K562 (cell line): ENCODE results near the gene PTPRC. TPM values are rescaled to one million over a fixed set of nuclear protein-coding genes. Genes with fewer than 3 reads are reported as not detected.

Experiments used
- ARNT ChIP-seq, 2 experiments: fragments of 450-650 bp; IDR thresholded peaks; 2 replicates each; pipeline ENCODE4 v1.6.1; 2016; ENCODE audit warnings: mild to moderate bottlenecking in 1 of 2
- BMI1 ChIP-seq: fragments of 150-350 bp; IDR thresholded peaks from 2 replicates; pipeline ENCODE4 v1.6.1; 2014; ENCODE audit warnings: low read length
- CBFA2T3 ChIP-seq: fragments of 450-650 bp; IDR thresholded peaks from 2 replicates; pipeline ENCODE4 v1.6.1; 2017
- EP300 ChIP-seq: IDR thresholded peaks from 2 replicates; pipeline ENCODE4 v1.6.1; 2012; ENCODE audit warnings: low read length, improper control_type of control experiment
- HNRNPUL1 ChIP-seq: fragments of 200-400 bp; formaldehyde crosslinking; IDR thresholded peaks from 2 replicates; pipeline ENCODE4 v1.6.1; 2017; ENCODE audit warnings: low read length
- IRF2 ChIP-seq: sonication (generic); formaldehyde crosslinking; IDR thresholded peaks from 2 replicates; pipeline ENCODE4 v1.8.1; 2022; ENCODE audit warnings: mild to moderate bottlenecking, missing genetic modification reagents
- KHSRP ChIP-seq: fragments of 450-650 bp; IDR thresholded peaks from 2 replicates; pipeline ENCODE4 v1.6.1; 2017
- LEF1 ChIP-seq: fragments of 450-650 bp; IDR thresholded peaks from 2 replicates; pipeline ENCODE4 v1.6.1; 2016; ENCODE audit warnings: mild to moderate bottlenecking
- MECOM ChIP-seq: fragments of 250-450 bp; sonication (Bioruptor Pico); IDR thresholded peaks from 2 replicates; pipeline ENCODE4 v1.8.0; 2022; ENCODE audit warnings: inconsistent platforms
- NCOA4 ChIP-seq: fragments of 450-650 bp; IDR thresholded peaks from 2 replicates; pipeline ENCODE4 v1.6.1; 2018; ENCODE audit warnings: mild to moderate bottlenecking; ENCODE audit not compliant: partially characterized antibody
- NCOR1 ChIP-seq: fragments of 450-650 bp; IDR thresholded peaks from 2 replicates; pipeline ENCODE4 v1.6.1; 2016; ENCODE audit warnings: mild to moderate bottlenecking, moderate library complexity
- NFE2 ChIP-seq: IDR thresholded peaks from 2 replicates; pipeline ENCODE4 v1.6.1; 2014; ENCODE audit warnings: antibody characterized with exemption, low read depth
- NFRKB ChIP-seq: fragments of 450-650 bp; IDR thresholded peaks from 2 replicates; pipeline ENCODE4 v1.6.1; 2016; ENCODE audit warnings: low read depth
- NFYB ChIP-seq: IDR thresholded peaks from 2 replicates; pipeline ENCODE4 v1.6.1; 2011; ENCODE audit warnings: mild to moderate bottlenecking, moderate library complexity; ENCODE audit not compliant: insufficient read length; ENCODE audit errors: extremely low read depth
- PHTF2 ChIP-seq: fragments of 250-450 bp; sonication (Bioruptor Pico); IDR thresholded peaks from 2 replicates; pipeline ENCODE4 v1.5.0; 2021; ENCODE audit warnings: mild to moderate bottlenecking
- POLR2H ChIP-seq: IDR thresholded peaks from 2 replicates; pipeline ENCODE4 v1.6.1; 2016; ENCODE audit warnings: missing genetic modification characterization, low read depth, mild to moderate bottlenecking, control low read depth, missing compliant biosample characterization, moderate library complexity
- SIX5 ChIP-seq, 2 experiments: IDR thresholded peaks; 2 replicates each; pipeline ENCODE4 v1.6.1; 2011; ENCODE audit warnings: low read length in 2 of 2, borderline replicate concordance in 1 of 2, low read depth in 1 of 2, mild to moderate bottlenecking in 1 of 2, moderate library complexity in 1 of 2; ENCODE audit not compliant: insufficient read depth in 1 of 2
- SREBF1 ChIP-seq: fragments of 150-350 bp; IDR thresholded peaks from 2 replicates; pipeline ENCODE4 v1.6.1; 2014; ENCODE audit warnings: antibody characterized with exemption, low read depth, low read length, borderline replicate concordance
- TAF1 ChIP-seq: IDR thresholded peaks from 2 replicates; pipeline ENCODE4 v1.6.1; 2011; ENCODE audit warnings: mild to moderate bottlenecking, low read length, moderate library complexity; ENCODE audit not compliant: insufficient read depth, control insufficient read depth, severe bottlenecking; ENCODE audit errors: extremely low read depth
- TBL1XR1 ChIP-seq, 2 experiments: IDR thresholded peaks; 2 replicates each; pipeline ENCODE4 v1.6.1; 2012; ENCODE audit warnings: improper control_type of control experiment in 2 of 2, low read length in 2 of 2, mild to moderate bottlenecking in 1 of 2
- TCF3 ChIP-seq: sonication (generic); formaldehyde crosslinking; IDR thresholded peaks from 2 replicates; pipeline ENCODE4 v1.4.0; 2020; ENCODE audit warnings: mild to moderate bottlenecking, missing genetic modification reagents
- ZNF583 ChIP-seq: fragments of 250-450 bp; sonication (Bioruptor Pico); IDR thresholded peaks from 2 replicates; pipeline ENCODE4 v1.4.0; 2020
- ZNF586 ChIP-seq: fragments of 450-650 bp; formaldehyde crosslinking; conservative IDR thresholded peaks from 2 replicates; pipeline ENCODE4 v1.4.0; 2020; ENCODE audit warnings: mild to moderate bottlenecking, moderate library complexity
- ZNF589 ChIP-seq: fragments of 200-800 bp; sonication (Bioruptor generic); IDR thresholded peaks from 2 replicates; pipeline ENCODE4 v1.6.1; 2016; ENCODE audit warnings: low read depth, missing genetic modification characterization, missing compliant biosample characterization
- polyA plus RNA-seq, 8 experiments: library from polyadenylated mRNA; depleted of rRNA in 4 of 8; stranded (reverse) in 5 of 8; unstranded in 3 of 8; fragments of >200 nt; fragmentation: Nextera tagmentation in 2 of 8; fragmentation: Illumina TruSeq in 1 of 8; extraction: Ambion mirVana in 2 of 8; extraction: Trizol in 1 of 8; gene quantifications; 2 replicates each; pipeline versions ENCODE4 v1.2.1 to v1.2.3, GENCODE V29; 2011 to 2014; ENCODE audit warnings: inconsistent platforms in 1 of 8, missing spikeins in 1 of 8
- total RNA-seq, 7 experiments: library from RNA; depleted of rRNA in 6 of 7; stranded (reverse); fragments of >200 nt in 6 of 7; fragmentation: Illumina TruSeq in 2 of 7; extraction: Trizol in 2 of 7; gene quantifications; 2 replicates each; pipeline versions ENCODE4 v1.2.1 to v1.2.3, GENCODE V29; 2011 to 2021; ENCODE audit warnings: low replicate concordance in 1 of 7
- TF ChIP-seq, protein P1 (sequence below), 2 experiments: fragments of 450-650 bp; conservative IDR thresholded peaks; 2 replicates each; pipeline ENCODE4 v1.6.1; 2017; ENCODE audit warnings: mild to moderate bottlenecking in 2 of 2, moderate library complexity in 2 of 2
- TF ChIP-seq, protein P2 (sequence below): fragments of 450-650 bp; IDR thresholded peaks from 2 replicates; pipeline ENCODE4 v1.6.1; 2017; ENCODE audit warnings: antibody characterized with exemption, mild to moderate bottlenecking

Gene PTPRC
- total and polyA plus RNA-seq, 9 of the 15 experiments (the other 6 are each of a cell fraction or from before 2014, with no cell fraction given): 7.1 to 107 (median 62.9) TPM

DNA sequence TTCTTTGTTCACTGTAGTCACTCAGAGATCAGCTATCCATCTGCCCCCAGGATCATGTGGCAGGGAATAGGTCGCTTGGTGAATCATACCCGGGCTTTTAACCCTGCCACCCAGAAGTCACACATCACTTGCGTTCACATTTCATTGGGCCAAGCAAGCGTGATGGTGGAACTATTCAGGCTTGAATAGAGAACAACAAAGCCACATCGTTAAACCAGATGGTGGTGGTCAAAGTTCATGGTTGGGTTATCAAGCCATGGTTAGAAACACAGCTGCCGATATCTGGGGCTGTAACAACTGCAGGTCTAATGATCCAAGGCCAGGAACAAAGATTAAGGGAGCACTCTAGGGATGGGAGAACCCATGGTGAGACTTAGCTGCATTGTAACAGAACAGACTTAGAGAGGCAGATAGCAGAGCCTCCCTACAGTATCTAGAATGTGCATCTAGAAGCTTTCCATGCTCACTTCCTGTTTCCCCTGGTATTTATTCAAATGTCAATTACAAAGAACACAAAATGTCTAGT, 40.0 kb upstream of the PTPRC start (continued):
- TF ChIP-seq ZNF589 (CRISPR knock-in tag) (no peak), MECOM (CRISPR knock-in tag) (no peak), PHTF2 (CRISPR knock-in tag) (no peak), TAF1 (no peak), SIX5 (IDR thresholded peaks at IDR 0.05; ENCODE audit: borderline replicate concordance in 1 of 2, insufficient read depth in 1 of 2, low read depth in 1 of 2, low read length in 2 of 2) (no peak), ZNF586 (CRISPR knock-in tag) (no peak), TBL1XR1 (IDR thresholded peaks at IDR 0.05; ENCODE audit: low read length in 2 of 2) (peak; percentile 28 to 51; a peak in 1 of 4 replicates), ARNT (IDR thresholded peaks at IDR 0.05) (peak in 1 of 2 experiments; percentile 35; a peak in 1 of 4 replicates), EP300 (peak; percentile 80; the same call in 1 of the 2 replicates), NFE2 (0 out of 2 replicates have a peak, but pooled peaks have one; percentile 10), NFRKB (peak; percentile 56; the same call in 1 of the 2 replicates), ZNF583 (CRISPR knock-in tag) (no peak), BMI1 (no peak), NCOA4 (no peak), SREBF1 (no peak), HNRNPUL1 (no peak), POLR2H (tag) (0 out of 2 replicates have a peak, but pooled peaks have one; percentile 47), CBFA2T3 (peak; percentile 94), NFYB (no peak), IRF2 (CRISPR knock-in tag) (no peak), LEF1 (no peak; the same call in 1 of the 2 replicates), KHSRP (no peak), NCOR1 (peak; percentile 79), TCF3 (CRISPR knock-in tag) (peak; percentile 72)
- TF ChIP-seq, protein P1, sequence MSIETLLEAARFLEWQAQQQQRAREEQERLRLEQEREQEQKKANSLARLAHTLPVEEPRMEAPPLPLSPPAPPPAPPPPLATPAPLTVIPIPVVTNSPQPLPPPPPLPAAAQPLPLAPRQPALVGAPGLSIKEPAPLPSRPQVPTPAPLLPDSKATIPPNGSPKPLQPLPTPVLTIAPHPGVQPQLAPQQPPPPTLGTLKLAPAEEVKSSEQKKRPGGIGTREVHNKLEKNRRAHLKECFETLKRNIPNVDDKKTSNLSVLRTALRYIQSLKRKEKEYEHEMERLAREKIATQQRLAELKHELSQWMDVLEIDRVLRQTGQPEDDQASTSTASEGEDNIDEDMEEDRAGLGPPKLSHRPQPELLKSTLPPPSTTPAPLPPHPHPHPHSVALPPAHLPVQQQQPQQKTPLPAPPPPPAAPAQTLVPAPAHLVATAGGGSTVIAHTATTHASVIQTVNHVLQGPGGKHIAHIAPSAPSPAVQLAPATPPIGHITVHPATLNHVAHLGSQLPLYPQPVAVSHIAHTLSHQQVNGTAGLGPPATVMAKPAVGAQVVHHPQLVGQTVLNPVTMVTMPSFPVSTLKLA (conservative IDR thresholded peaks at IDR 0.05): no peak
- TF ChIP-seq, protein P2, sequence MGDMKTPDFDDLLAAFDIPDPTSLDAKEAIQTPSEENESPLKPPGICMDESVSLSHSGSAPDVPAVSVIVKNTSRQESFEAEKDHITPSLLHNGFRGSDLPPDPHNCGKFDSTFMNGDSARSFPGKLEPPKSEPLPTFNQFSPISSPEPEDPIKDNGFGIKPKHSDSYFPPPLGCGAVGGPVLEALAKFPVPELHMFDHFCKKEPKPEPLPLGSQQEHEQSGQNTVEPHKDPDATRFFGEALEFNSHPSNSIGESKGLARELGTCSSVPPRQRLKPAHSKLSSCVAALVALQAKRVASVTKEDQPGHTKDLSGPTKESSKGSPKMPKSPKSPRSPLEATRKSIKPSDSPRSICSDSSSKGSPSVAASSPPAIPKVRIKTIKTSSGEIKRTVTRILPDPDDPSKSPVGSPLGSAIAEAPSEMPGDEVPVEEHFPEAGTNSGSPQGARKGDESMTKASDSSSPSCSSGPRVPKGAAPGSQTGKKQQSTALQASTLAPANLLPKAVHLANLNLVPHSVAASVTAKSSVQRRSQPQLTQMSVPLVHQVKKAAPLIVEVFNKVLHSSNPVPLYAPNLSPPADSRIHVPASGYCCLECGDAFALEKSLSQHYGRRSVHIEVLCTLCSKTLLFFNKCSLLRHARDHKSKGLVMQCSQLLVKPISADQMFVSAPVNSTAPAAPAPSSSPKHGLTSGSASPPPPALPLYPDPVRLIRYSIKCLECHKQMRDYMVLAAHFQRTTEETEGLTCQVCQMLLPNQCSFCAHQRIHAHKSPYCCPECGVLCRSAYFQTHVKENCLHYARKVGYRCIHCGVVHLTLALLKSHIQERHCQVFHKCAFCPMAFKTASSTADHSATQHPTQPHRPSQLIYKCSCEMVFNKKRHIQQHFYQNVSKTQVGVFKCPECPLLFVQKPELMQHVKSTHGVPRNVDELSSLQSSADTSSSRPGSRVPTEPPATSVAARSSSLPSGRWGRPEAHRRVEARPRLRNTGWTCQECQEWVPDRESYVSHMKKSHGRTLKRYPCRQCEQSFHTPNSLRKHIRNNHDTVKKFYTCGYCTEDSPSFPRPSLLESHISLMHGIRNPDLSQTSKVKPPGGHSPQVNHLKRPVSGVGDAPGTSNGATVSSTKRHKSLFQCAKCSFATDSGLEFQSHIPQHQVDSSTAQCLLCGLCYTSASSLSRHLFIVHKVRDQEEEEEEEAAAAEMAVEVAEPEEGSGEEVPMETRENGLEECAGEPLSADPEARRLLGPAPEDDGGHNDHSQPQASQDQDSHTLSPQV: peak; percentile 20
